CD4-positive, alpha-beta T cell treated with Interferon gamma for 1 hour (primary cell): ENCODE results near the gene P2RY4.
"Not testable (repeated sequence)": the region's sequence is repeated elsewhere in the genome, so short reads cannot be mapped to it uniquely, and the experiment has no call there.

Source experiments
- DNase-seq: peaks from one replicate; pipeline ENCODE4 v3.0.0-alpha.2; 2020

P2RY4 gene

DNA sequence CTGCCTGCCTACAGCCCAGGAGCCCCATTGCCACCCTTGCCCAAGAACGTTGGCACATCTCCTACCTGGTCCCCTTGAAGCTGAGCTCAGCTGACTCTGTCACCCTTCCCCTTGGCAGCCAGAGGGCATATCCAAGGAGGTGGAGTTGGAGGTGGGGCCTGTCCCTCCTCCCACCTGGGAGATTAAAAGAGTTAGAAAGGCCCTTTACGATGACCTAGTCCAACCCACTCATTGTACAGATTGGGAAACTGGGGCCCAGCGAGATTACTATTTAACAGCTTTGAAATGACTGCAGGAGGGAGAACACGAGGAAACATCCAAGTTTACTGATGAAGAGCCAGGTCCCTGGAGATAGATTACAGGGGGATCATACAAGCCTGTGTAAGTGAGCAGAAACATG lies at the start of gene P2RY4:
TSS of gene P2RY4 (minus strand) at position 101 of the 400 bp plus-strand sequence. CDS start 580 bp downstream, outside the sequence.
- no peak for DNase-seq

DNA sequence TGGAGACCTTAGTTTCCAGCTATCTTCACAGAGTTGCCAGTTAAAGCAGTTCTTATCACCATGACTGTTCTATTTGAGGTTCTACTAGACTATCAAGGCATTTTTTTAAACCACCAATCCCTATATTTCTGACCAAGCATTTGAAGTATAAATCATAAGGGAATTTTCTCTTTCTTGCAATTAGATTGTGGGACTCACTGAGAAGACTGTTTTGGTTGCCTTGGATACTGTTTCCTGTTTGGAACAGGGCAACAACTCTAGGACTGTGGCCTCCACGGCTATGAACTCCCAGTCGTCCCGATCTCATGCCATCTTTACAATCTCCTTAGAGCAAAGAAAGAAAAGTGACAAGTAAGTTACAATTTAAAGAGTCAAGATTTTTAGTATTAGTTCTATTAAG lies 41.7 kb upstream of the P2RY4 start:
- DNase-seq: no peak

GRCh38 chrX:70293621-70294020 lies 33.6 kb upstream of the P2RY4 start:
- no peak for DNase-seq

DNA sequence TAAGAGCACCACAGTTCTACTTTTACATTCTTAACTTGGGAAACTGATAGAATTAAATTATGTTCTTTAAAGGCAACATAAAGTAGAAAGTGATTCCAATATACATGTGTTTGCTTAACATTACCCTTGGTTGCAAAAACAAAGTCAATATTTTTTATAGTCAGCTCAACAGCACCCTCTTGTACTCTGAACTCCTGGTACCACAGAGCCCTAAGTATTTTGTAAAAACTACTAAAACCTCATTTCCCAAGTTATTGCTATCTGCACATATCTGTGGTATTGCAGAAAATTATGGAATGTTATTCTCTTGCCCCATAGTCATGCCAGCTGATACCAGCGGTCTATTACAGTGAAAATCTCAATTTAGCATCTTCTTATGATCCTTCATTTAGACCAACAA lies 32.8 kb upstream of the P2RY4 start:
- no peak for DNase-seq

- peak; percentile 79 for DNase-seq
These were observed 30.1 kb upstream of the P2RY4 start, which contains the start of the genes KIF4A and PDZD11 for GRCh38 chrX:70289793-70290770. TSS of gene KIF4A (plus strand) at chrX:70290104. CDS start at chrX:70290459, 355 bp downstream. TSS of gene PDZD11 (minus strand) at chrX:70289927. CDS start at chrX:70289341, 586 bp downstream.

- no peak for DNase-seq
These were observed 29.3 kb upstream of the P2RY4 start for GRCh38 chrX:70289168-70289792.

GRCh38 chrX:70281951-70282350 lies 21.9 kb upstream of the P2RY4 start, which contains the start of gene RAB41:
TSS of gene RAB41 (plus strand) at chrX:70282172. CDS start at chrX:70282218, 46 bp downstream.
- DNase-seq: no peak

DNA sequence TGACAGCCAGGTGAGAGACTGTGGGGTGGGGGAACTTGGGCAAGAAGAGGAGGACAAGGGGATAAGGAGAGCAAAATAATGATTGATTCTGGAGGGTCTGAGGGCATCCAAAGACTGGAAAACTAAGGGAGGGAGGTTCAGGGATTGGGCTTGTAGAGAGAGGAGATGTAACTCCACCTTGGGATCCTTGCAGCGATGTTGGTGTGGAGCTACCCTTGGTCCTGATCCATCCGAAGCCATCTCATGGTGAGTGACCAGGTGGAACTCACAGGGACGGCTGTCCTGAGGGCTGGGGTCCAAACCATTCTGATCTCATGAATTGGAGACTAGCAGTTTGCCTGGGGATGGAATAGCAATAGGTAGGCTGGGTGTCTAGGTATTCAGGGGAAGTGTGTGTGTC lies 20.6 kb upstream of the P2RY4 start:
- no peak for DNase-seq

- no peak for DNase-seq
These were observed 19.1 kb upstream of the P2RY4 start for GRCh38 chrX:70279081-70279480.

DNA sequence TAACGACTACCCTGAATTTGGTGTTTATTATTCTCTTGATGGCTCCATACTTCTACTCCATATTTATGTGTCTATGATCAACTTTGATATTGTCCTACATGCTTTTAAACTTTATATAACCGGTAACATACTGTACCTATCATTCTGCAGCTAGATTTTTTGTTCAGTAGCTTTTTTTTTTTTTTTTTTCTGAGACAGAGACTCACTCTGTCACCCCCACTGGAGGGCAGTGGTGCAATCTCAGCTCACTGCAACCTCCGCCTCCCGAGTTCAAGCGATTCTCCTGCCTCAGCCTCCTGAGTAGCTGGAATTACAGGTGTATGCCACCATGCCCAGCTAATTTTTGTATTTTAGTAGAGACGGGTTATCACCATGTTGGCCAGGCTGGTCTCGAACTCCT lies 14.0 kb upstream of the P2RY4 start:
- not testable (repeated sequence) for DNase-seq

- no peak for DNase-seq
These were observed 8.0 kb upstream of the P2RY4 start, which contains the start of gene ARR3 for GRCh38 chrX:70268034-70268433. TSS of gene ARR3 (plus strand) at chrX:70268334. CDS start at chrX:70269386, 1,052 bp downstream.

GRCh38 chrX:70264784-70265183 lies 4.8 kb upstream of the P2RY4 start:
- DNase-seq: no peak

DNA sequence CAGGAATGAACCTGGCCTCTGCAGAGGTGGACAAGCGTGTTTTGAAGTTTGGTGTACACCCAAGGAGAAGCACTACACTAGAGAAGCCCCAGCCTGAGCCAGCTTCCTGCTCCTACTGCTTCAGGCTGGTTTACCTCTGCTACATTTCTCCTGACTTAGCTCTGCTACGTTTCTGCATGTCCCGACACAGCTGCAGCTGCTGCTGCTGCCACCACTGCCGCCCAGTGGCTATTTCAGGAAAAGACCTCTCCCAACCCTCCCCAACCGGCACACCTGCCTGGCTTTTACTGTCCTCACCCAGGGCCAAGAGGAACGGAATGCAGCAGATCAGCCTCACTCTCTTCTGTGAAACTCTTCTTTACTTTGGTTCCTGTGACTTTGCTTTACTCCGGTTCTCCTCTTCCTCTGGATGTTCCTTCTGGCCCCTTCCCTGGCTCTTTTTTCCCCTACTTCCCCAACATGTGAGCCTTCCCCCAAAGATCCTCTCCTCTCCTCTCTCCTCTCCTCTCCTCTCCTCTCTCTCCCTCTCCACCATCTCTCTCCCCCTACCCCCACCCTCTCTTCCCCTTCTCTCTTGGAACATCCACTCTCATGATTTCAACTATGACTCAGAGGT lies 3.1 kb upstream of the P2RY4 start:
- DNase-seq: peak; percentile 3

DNA sequence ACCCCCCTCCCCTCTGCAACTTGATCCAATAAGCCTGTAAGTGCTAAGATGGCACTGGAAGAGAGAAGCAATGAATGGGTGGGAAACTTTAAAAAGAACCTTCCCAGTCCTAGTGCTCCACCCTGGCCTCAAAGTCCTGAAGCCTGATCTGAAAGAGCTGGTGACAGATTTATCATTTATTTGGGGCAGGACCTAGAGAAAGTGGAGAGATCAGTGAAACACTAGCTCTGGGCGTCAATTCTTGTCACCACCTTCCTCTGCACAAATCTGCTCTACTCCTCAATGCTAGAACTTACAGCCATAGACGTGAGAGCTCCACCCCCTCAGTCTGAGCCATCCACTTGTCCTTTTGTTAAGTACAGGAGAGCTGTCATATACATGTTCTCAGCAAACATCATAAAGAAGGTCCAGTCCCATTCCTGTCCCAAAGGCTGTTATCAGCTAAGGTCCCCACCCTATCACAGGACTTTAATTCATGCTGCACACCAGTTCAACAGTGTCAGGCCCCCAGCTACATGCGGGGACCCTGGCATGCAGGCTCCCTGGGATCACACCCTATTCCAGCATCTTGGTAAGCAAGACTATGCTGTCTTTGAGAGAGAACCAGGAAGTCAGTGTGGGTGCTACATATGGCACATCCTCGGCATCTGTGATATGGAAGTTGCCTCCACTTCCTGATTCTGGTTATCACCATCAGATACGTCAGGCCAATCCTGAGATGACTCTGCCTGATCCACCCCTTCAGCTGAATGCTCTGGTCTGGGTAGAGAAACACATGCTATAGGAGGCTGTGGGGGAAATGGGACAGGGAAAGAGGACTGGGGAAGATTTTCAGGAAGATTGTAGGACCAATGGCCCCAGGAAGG lies 2.3 kb downstream of the P2RY4 start:
- no peak for DNase-seq

- no peak for DNase-seq
These were observed 4.6 kb downstream of the P2RY4 start for GRCh38 chrX:70255452-70255851.

DNA sequence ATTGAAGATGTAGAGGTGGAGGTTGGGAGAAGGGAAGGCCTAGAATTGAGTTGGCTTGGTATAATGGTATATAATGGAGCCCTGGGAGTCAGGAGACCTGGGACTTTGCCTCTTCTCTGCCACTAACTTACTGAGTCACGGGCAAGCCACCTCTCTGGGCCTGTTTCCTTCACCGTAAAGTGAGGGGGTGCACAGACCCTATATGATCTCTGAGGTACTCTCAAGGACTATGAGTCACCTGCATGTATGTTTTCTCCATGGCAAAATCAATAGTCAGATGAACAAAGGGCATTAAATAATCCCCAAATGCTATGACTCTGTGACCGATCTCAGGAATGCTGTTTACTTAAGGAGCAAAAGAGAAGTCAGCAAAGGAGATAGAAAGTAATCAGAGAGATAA lies 5.1 kb downstream of the P2RY4 start:
- no peak for DNase-seq

DNA sequence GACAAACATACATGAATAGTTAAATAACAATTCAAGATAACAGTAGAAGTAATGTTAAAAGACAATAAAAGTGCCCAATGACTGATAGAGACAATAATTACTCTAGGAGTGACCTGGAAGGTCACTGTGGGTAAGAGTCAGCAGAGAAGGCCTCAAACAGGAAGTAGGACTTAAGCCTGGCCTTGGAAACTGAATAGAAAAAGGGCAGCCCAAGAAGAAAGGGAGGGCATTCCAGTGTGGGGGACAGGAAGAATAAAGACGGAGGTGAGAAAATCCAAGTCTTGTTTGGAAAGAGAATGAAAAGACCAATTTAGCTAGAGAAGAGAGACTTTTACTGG lies 6.0 kb downstream of the P2RY4 start:
- DNase-seq: no peak

GRCh38 chrX:70253377-70254062 lies 6.5 kb downstream of the P2RY4 start:
- no peak for DNase-seq

- no peak for DNase-seq
These were observed 7.5 kb downstream of the P2RY4 start for GRCh38 chrX:70252491-70252890.

- no peak for DNase-seq
These were observed 12.8 kb downstream of the P2RY4 start for GRCh38 chrX:70247252-70247651.

GRCh38 chrX:70244881-70245280 lies 15.1 kb downstream of the P2RY4 start:
- no peak for DNase-seq

DNA sequence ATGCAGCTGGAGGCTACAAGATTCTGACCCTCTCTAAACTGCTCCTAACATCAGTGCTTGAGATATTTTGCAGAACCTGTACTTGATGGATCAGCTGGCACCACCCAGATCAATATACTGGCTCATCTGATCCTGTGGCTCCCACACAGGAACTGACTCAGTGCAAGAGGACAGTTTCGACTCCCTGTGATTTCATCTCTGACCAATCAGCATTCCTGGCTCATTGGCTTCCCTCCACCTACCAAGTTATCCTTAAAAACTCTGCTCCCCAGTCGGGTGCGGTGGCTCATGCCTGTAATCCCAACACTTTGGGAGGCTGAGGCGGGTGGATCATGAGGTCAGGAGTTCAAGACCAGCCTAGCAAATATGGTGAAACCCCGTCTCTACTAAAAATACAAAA lies 16.4 kb downstream of the P2RY4 start:
- not testable (repeated sequence) for DNase-seq
